ENCODE measurements around the gene LEAP2.

LEAP2 gene

DNA sequence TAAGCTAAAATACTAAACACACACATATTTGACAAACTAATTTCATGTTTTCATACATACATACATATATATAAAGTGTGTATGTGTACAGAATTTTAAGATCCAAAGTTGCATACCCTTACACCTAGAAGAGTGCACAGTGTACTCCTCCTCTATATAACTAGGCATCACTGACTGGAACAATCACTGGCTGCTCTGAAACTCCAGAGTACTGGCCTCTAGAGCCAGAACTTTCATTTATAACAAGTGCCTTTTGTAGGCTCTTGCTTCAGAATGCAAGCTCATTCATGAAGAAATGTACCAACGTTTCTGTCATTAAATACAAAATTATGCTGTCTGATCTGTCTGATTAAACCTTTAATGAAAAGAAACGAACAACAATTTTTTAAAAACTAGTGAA, 4.0 kb downstream of the LEAP2 start:
- no peak overlapping the region for H3K27ac ChIP-seq (ENCODE audit: extremely low read depth, low read depth, low read length)
- H3K36me3 ChIP-seq (ENCODE audit: control insufficient read depth in 2 of 2, insufficient read depth in 1 of 2, low read length in 2 of 2), result peaks cover 29 to 90% of the 10 kb centered on the region in 2 experiments
- H3K9me3 ChIP-seq (ENCODE audit: control insufficient read depth, insufficient read depth, low read depth, low read length), result no peaks in the 10 kb centered on the region

DNA sequence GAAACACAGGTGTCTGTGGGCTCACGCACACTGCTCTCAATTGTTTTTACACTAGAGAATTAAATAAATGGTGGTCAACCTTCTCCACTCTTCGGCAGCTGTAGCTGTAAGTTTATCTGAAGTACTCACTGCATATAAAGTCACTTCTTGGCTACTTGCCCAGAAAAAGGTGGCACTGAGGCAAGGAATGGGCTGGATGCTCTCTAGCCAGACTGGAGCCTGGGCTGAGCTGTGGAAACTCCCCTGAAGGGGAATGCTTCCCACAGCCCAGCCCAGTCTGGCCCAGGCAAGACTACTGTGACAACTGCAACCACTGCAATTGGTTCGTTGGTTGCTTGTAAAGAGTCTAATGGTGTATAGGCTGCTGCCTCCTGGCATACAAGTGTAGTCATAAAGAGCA, 4.5 kb downstream of the LEAP2 start:
- Histone ChIP-seq H3K4me3 (ENCODE audit: low read depth, low read length) (no peak overlapping the region), H3K4me1 (ENCODE audit: control insufficient read depth, insufficient read depth, low read length) (peaks cover 9% of the 10 kb centered on the region), H3K9me3 (ENCODE audit: control insufficient read depth, insufficient read depth, low read depth, low read length) (no peaks in the 10 kb centered on the region), H3K36me3 (ENCODE audit: control insufficient read depth in 2 of 2, insufficient read depth in 1 of 2, low read length in 2 of 2) (peaks cover 34 to 90% of the 10 kb centered on the region in 2 experiments), H3K27ac (ENCODE audit: extremely low read depth, low read depth, low read length) (no peak overlapping the region)
- ChIA-PET CTCF (interaction anchor here (0.6 to 1.1 kb wide), 5 partner anchors 11 to 492 kb away, joined by 3 to 5 read pairs (median 4); partner anchors contain the start of genes GDF9 and UQCRQ), POLR2A (interaction anchor here (1.4 kb wide), 2 partner anchors 12 to 85 kb away, joined by 5 to 8 read pairs; partner anchors contain the start of genes AFF4, GDF9 and UQCRQ)
- TF ChIP-seq ZNF664 (tag by site-specific recombination; IDR thresholded peaks at IDR 0.05) (peak; percentile 86), SP2 (tag by site-specific recombination; IDR thresholded peaks at IDR 0.05) (peak; percentile 49), ZBTB8A (tag by site-specific recombination; IDR thresholded peaks at IDR 0.05) (peak; percentile 78), ZXDB (tag by site-specific recombination; IDR thresholded peaks at IDR 0.05) (peak; percentile 50; the same call in 1 of the 2 replicates), IKZF3 (tag by site-specific recombination; IDR thresholded peaks at IDR 0.05) (peak; percentile 77; the same call in 1 of the 2 replicates), MZF1 (tag by site-specific recombination; IDR thresholded peaks at IDR 0.05; ENCODE audit: borderline replicate concordance) (peak; percentile 93), ZNF48 (tag by site-specific recombination; IDR thresholded peaks at IDR 0.05) (no peak), ZSCAN30 (tag by site-specific recombination; IDR thresholded peaks at IDR 0.05) (peak; percentile 56; the same call in 1 of the 2 replicates), ZNF561 (tag by site-specific recombination; IDR thresholded peaks at IDR 0.05; ENCODE audit: borderline replicate concordance) (peak; percentile 87; the same call in 1 of the 2 replicates), ZNF660 (tag by site-specific recombination; IDR thresholded peaks at IDR 0.05) (0 out of 2 replicates have a peak, but pooled peaks have one; percentile 48), ZNF449 (tag by site-specific recombination; IDR thresholded peaks at IDR 0.05) (peak; percentile 68; the same call in 1 of the 2 replicates), GLI2 (tag by site-specific recombination; IDR thresholded peaks at IDR 0.05; ENCODE audit: borderline replicate concordance, low read depth) (no peak), ZBTB17 (tag by site-specific recombination; IDR thresholded peaks at IDR 0.05) (0 out of 2 replicates have a peak, but pooled peaks have one; percentile 21), ZNF785 (tag by site-specific recombination; IDR thresholded peaks at IDR 0.05) (no peak), ZNF600 (tag by site-specific recombination; IDR thresholded peaks at IDR 0.05) (peak; percentile 5; the same call in 1 of the 2 replicates), ATF2 (tag by site-specific recombination; IDR thresholded peaks at IDR 0.05; ENCODE audit: low read depth) (no peak), ZNF184 (tag by site-specific recombination; IDR thresholded peaks at IDR 0.05) (peak; percentile 71; the same call in 1 of the 2 replicates), ZNF830 (tag by site-specific recombination; IDR thresholded peaks at IDR 0.05; ENCODE audit: low read depth) (no peak)
- TF ChIP-seq, protein P1, sequence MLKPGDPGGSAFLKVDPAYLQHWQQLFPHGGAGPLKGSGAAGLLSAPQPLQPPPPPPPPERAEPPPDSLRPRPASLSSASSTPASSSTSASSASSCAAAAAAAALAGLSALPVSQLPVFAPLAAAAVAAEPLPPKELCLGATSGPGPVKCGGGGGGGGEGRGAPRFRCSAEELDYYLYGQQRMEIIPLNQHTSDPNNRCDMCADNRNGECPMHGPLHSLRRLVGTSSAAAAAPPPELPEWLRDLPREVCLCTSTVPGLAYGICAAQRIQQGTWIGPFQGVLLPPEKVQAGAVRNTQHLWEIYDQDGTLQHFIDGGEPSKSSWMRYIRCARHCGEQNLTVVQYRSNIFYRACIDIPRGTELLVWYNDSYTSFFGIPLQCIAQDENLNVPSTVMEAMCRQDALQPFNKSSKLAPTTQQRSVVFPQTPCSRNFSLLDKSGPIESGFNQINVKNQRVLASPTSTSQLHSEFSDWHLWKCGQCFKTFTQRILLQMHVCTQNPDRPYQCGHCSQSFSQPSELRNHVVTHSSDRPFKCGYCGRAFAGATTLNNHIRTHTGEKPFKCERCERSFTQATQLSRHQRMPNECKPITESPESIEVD (tag by site-specific recombination; IDR thresholded peaks at IDR 0.05), result peak; percentile 77
- TF ChIP-seq, protein P2, sequence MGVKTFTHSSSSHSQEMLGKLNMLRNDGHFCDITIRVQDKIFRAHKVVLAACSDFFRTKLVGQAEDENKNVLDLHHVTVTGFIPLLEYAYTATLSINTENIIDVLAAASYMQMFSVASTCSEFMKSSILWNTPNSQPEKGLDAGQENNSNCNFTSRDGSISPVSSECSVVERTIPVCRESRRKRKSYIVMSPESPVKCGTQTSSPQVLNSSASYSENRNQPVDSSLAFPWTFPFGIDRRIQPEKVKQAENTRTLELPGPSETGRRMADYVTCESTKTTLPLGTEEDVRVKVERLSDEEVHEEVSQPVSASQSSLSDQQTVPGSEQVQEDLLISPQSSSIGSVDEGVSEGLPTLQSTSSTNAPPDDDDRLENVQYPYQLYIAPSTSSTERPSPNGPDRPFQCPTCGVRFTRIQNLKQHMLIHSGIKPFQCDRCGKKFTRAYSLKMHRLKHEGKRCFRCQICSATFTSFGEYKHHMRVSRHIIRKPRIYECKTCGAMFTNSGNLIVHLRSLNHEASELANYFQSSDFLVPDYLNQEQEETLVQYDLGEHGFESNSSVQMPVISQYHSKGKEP (tag by site-specific recombination; IDR thresholded peaks at IDR 0.05), result peak; percentile 83
- TF ChIP-seq, protein P3, sequence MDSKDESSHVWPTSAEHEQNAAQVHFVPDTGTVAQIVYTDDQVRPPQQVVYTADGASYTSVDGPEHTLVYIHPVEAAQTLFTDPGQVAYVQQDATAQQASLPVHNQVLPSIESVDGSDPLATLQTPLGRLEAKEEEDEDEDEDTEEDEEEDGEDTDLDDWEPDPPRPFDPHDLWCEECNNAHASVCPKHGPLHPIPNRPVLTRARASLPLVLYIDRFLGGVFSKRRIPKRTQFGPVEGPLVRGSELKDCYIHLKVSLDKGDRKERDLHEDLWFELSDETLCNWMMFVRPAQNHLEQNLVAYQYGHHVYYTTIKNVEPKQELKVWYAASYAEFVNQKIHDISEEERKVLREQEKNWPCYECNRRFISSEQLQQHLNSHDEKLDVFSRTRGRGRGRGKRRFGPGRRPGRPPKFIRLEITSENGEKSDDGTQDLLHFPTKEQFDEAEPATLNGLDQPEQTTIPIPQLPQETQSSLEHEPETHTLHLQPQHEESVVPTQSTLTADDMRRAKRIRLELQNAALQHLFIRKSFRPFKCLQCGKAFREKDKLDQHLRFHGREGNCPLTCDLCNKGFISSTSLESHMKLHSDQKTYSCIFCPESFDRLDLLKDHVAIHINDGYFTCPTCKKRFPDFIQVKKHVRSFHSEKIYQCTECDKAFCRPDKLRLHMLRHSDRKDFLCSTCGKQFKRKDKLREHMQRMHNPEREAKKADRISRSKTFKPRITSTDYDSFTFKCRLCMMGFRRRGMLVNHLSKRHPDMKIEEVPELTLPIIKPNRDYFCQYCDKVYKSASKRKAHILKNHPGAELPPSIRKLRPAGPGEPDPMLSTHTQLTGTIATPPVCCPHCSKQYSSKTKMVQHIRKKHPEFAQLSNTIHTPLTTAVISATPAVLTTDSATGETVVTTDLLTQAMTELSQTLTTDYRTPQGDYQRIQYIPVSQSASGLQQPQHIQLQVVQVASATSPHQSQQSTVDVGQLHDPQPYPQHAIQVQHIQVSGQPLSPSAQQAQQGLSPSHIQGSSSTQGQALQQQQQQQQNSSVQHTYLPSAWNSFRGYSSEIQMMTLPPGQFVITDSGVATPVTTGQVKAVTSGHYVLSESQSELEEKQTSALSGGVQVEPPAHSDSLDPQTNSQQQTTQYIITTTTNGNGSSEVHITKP (tag by site-specific recombination; IDR thresholded peaks at IDR 0.05), result 0 out of 2 replicates have a peak, but pooled peaks have one; percentile 43

More for the DNA sequence above, 4.0 kb downstream of the LEAP2 start:
- Histone ChIP-seq H3K4me1 (ENCODE audit: control insufficient read depth, insufficient read depth, low read length) (peaks cover 9% of the 10 kb centered on the region), H3K4me3 (ENCODE audit: low read depth, low read length) (no peak overlapping the region)
- ChIA-PET CTCF (interaction anchor here (0.6 to 1.1 kb wide), 7 partner anchors 11 to 672 kb away, joined by 3 to 6 read pairs (median 4); partner anchors contain the start of genes GDF9 and UQCRQ), POLR2A (interaction anchor here (0.6 to 1.4 kb wide), 3 partner anchors 11 to 86 kb away, joined by 4 to 8 read pairs (median 5); partner anchors contain the start of genes AFF4, GDF9 and UQCRQ)
- TF ChIP-seq ZNF610 (tag by site-specific recombination; IDR thresholded peaks at IDR 0.05; ENCODE audit: borderline replicate concordance) (no peak), ZNF266 (tag by site-specific recombination; IDR thresholded peaks at IDR 0.05; ENCODE audit: low read depth) (no peak), ZNF776 (tag by site-specific recombination; IDR thresholded peaks at IDR 0.05; ENCODE audit: borderline replicate concordance) (no peak), ZNF768 (tag by site-specific recombination; IDR thresholded peaks at IDR 0.05) (no peak), ZNF138 (tag by site-specific recombination; IDR thresholded peaks at IDR 0.05; ENCODE audit: borderline replicate concordance) (no peak), KLF7 (tag by site-specific recombination; IDR thresholded peaks at IDR 0.05; ENCODE audit: borderline replicate concordance) (no peak), ZNF350 (tag by site-specific recombination; IDR thresholded peaks at IDR 0.05) (no peak)
